Esophagus (tissue), 2 donors: Measurements from ENCODE around the gene DDRGK1. TPM values are rescaled to one million over a fixed set of nuclear protein-coding genes. Genes with fewer than 3 reads are reported as not detected.

ENCODE experiments used
- H3K27ac ChIP-seq, 2 donors: one replicate each; pipeline ENCODE4 v1.5.1; 2013; ENCODE audit warnings: low read depth in 2 of 2, mild to moderate bottlenecking in 2 of 2, inconsistent platforms in 1 of 2, low read length in 1 of 2, moderate library complexity in 1 of 2
- H3K27me3 ChIP-seq, 2 donors: one replicate each; pipeline ENCODE4 v1.6.1; 2013; ENCODE audit warnings: low read length in 2 of 2, control low read depth in 1 of 2, mild to moderate bottlenecking in 1 of 2; ENCODE audit not compliant: insufficient read depth in 2 of 2, control insufficient read depth in 1 of 2
- H3K36me3 ChIP-seq, 2 donors: one replicate each; pipeline ENCODE4 v1.6.1; 2013; ENCODE audit warnings: low read length in 1 of 2; ENCODE audit not compliant: control insufficient read depth in 2 of 2, insufficient read depth in 2 of 2
- H3K4me1 ChIP-seq, 2 donors: one replicate each; pipeline ENCODE4 v1.6.1; 2013; ENCODE audit warnings: low read length in 1 of 2; ENCODE audit not compliant: control insufficient read depth in 2 of 2, insufficient read depth in 2 of 2
- H3K4me3 ChIP-seq, 2 donors: one replicate each; pipeline ENCODE4 v1.5.1; 2013; ENCODE audit warnings: low read length in 2 of 2, mild to moderate bottlenecking in 2 of 2, low read depth in 1 of 2, moderate library complexity in 1 of 2
- H3K9me3 ChIP-seq, 2 donors: one replicate each; pipeline ENCODE4 v1.6.1; 2013; ENCODE audit warnings: mild to moderate bottlenecking in 2 of 2, low read depth in 1 of 2, low read length in 1 of 2, moderate library complexity in 1 of 2; ENCODE audit not compliant: control insufficient read depth in 2 of 2, insufficient read depth in 1 of 2
- WGBS, 2 donors: extraction: QIAGEN DNeasy Blood & Tissue Kit; methylation state at CpG; one replicate each; pipeline ENCODE4 v1.1.7; 2013; 5-methylcytosine and 5-hydroxymethylcytosine counted together
- polyA plus RNA-seq, 2 donors: library from polyadenylated mRNA; stranded (reverse); fragments of 200-250 nt; gene quantifications; one replicate each; pipeline ENCODE4 v1.2.3, GENCODE V29; 2013
- donor health status: healthy with polysubstance abuse.
- donor health status: Bipolar disorder and iron deficiency.

DDRGK1 gene
- polyA plus RNA-seq, 2 donors, result 24.0 to 45.8 TPM

DNA sequence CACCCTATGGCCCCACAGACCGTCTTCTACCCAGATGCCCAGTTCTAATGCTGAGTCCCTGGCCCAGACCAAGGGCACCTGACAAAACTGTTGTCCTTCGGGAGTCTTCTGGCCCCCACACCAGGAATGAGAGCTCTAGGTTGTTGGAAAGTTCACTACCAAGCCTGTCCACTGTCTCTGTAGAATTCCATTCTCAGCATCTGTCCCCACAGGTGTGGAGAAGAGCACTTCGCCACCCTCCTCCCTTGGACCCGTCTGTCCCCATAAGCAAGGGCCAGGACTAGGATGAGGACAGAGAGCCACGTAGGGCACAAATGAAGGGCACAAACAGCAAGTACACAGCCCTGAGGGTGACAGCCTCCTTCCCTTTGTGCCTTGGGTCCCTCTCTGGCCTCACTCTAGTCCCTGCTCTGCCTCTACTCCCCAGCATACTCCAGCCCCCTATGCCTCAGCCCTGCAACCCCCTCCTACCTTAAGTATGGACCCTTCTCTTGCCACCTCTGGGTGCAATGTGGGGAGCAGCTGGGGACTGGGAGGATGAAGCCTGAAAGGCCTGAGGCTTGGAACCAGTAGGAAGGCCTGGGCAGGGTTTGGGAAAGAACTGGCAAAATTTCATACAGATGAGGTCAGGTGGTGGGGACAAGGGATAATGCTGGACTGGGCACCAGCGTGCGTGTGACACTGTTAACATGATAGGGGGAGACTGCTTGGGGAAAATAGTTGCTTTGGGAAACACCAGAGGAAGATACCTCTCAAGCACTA is 35.5 kb downstream of the DDRGK1 start:
- Histone ChIP-seq H3K27ac (no peak overlapping the region), H3K4me3 (no peak overlapping the region), H3K9me3 (no peaks in the 10 kb centered on the region), H3K36me3 (no peaks in the 10 kb centered on the region), H3K4me1 (peaks cover 0 to 14% of the 10 kb centered on the region in 2 donors), H3K27me3 (peaks cover 0 to 3% of the 10 kb centered on the region in 2 donors)
- WGBS, 2 donors, result 75 to 81% methylated on average over 7 of the region's 7 CpGs

DNA sequence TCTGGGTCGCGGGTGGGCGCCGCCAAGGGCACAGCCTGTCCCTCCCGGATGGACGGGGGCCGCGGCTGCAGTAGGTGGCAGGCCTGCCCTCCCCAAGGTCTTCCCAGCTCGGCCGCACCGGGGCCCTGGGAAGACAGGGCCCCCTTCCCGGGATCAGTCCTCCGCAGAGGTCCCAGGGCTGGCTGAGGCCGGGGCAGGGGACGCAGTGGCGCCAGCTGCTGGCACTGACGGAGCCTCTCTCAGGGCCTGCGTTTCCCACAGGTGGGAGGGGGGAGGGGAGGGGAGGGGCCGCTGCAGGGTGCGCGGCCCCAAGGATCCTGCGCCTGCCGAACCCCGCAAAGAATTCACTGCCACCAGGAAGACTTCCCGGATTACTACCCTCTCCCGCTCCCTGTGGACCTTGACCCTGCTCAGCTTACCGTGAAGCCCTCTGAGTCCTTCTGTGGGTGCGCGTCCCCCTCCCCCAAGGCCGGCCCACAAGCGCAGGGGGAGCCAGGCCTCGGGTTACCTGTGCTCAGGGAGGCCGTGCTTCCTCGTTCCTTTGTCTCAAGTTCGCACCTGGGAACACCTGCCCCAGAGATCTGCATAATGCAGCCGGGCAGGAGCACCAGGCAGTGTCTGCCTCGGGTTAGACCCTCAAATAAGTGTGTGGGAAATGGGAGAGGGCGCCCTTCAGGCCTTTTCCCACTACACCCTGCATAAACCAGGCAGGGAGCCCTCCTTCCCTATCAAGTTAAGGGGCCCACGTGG is 36.2 kb downstream of the DDRGK1 start:
- Histone ChIP-seq H3K4me3 (peak overlapping the region in 1 of 2 donors; percentile 10), H3K4me1 (peaks cover 0 to 15% of the 10 kb centered on the region in 2 donors), H3K36me3 (no peaks in the 10 kb centered on the region), H3K27me3 (peaks cover 0 to 3% of the 10 kb centered on the region in 2 donors), H3K27ac (no peak overlapping the region), H3K9me3 (no peaks in the 10 kb centered on the region)
- 28 to 33% methylated on average over 25 to 39 of the region's 39 CpGs for WGBS, 2 donors

DNA sequence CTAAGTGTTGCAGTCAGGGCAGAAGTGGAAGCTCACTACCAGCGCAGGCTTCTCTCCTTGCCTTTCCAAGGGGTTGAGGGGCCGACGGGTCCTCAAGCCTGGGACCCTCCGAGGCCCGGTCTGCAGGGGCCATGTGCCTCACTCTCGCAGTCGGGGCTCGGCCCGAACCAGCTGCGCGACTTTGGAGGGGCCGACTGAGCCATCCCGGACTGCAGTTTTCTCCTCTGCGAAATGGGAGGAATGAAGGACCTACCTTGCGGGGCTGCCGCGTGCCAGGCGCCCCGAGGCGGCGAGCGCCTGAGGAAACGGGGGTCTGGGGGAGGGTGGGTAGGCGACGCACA is 36.8 kb downstream of the DDRGK1 start:
- Histone ChIP-seq H3K4me1 (peaks cover 0 to 13% of the 10 kb centered on the region in 2 donors), H3K4me3 (peak overlapping the region in 1 of 2 donors; percentile 10), H3K27me3 (peaks cover 0 to 3% of the 10 kb centered on the region in 2 donors), H3K27ac (no peak overlapping the region), H3K36me3 (no peaks in the 10 kb centered on the region), H3K9me3 (no peaks in the 10 kb centered on the region)
- 46 to 49% methylated on average over 25 of the region's 25 CpGs for WGBS, 2 donors

DNA sequence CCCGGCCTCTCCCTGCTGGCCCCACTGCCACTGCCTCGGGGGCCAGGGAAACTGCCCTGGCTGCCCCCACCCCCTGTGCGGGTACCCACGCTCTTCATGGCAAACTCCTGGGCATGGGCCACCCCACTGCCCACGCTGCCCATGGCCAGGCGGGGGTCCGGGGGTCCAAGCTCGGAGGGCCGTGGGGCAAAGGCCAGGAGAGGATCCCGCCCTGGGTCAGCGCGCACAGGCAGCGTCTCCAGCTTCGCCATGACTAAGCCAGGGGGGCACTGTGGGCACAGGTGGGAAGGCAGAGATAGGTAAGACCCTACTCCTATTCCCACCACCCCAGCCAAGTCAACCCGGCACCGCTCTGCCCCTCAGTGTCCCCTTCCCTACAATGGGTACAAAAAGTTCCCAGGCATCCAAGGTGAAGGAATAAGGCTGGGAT is 37.6 kb downstream of the DDRGK1 start:
- H3K27ac ChIP-seq, result no peak overlapping the region
- peaks cover 0 to 11% of the 10 kb centered on the region in 2 donors for H3K4me1 ChIP-seq
- no peak overlapping the region for H3K4me3 ChIP-seq
- no peaks in the 10 kb centered on the region for H3K36me3 ChIP-seq
- peaks cover 0 to 3% of the 10 kb centered on the region in 2 donors for H3K27me3 ChIP-seq
- H3K9me3 ChIP-seq, result no peaks in the 10 kb centered on the region
- WGBS, 2 donors, result 91 to 93% methylated on average over 16 of the region's 16 CpGs

DNA sequence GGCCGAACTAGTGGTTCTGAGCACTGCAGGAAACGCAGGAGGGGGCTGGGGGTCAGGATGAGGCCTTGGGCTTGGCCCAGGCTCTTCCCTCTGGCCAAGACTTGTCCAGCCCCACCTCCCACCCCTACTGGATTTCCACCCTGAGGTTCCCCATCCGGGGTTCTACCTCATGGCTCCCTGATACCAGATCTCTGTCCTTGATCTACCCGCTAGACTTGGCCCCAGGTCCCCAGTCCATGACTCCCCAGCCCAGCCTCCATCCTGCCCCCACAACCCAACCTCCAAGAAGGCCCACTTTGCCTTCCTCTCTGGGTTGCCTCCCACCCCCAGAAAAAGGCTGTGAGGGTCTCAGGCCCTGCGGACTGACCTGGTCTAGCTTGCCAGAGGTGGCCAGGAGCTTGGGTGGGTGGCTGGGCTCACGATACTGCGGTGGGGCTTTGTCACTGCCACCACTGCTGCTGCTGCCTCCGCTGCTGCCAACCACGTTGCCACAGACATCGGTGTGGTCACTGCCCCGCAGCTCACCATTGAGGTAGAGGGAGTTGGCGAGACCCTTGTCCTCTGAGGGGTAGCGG is 38.1 kb downstream of the DDRGK1 start:
- WGBS, 2 donors, result 86 to 92% methylated on average over 13 of the region's 13 CpGs
- Histone ChIP-seq H3K36me3 (no peaks in the 10 kb centered on the region), H3K9me3 (no peaks in the 10 kb centered on the region), H3K4me3 (no peak overlapping the region), H3K27me3 (peaks cover 0 to 3% of the 10 kb centered on the region in 2 donors), H3K27ac (no peak overlapping the region), H3K4me1 (peaks cover 0 to 9% of the 10 kb centered on the region in 2 donors)

DNA sequence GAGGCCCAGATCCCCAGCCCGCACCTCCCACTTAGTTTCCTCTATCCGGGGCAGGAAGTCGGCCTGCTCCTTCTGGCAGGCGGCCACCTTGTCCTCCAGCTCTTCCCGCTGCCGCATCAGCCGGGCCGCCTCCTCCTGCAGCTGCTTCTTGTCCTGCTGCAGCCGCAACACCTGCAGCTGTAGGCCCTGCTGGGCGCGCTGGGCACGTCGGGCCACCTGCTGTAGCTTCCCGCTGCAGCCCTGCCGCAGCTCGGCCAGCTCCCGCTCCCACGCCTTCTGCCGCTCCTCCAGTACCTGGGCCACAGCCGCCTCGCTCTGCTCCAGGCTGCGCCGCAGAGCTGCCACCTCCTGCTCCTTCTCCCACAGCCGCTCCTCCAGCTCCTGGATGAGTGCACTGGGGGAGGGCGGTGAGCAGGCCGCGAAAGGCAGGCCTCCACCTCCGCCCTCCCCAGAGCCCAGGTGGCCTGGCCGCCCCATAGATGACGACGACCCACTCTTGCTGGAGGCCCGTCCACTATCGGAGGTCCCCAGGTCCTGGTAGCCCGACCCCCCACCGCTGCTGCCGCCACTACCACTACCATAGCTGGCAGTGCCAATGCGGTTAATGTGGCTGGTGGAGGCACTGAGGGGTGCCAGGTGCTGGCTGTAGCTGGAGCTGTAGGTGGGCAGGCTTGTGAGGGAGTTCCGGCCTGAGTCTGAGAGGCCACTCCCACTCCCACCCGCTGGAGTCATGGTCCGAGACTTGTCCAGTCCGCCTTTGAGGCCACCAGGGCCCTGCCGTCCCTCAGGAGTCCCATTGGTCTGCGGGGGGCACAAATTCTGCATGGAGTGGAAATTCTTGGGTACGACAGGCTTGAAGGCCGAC is 38.8 kb downstream of the DDRGK1 start:
- H3K27ac ChIP-seq, result no peak overlapping the region
- H3K27me3 ChIP-seq, result peaks cover 0 to 3% of the 10 kb centered on the region in 2 donors
- no peak overlapping the region for H3K4me3 ChIP-seq
- peaks cover 0 to 9% of the 10 kb centered on the region in 2 donors for H3K4me1 ChIP-seq
- H3K36me3 ChIP-seq, result no peaks in the 10 kb centered on the region
- no peaks in the 10 kb centered on the region for H3K9me3 ChIP-seq
- 69 to 76% methylated on average over 39 to 45 of the region's 45 CpGs for WGBS, 2 donors

DNA sequence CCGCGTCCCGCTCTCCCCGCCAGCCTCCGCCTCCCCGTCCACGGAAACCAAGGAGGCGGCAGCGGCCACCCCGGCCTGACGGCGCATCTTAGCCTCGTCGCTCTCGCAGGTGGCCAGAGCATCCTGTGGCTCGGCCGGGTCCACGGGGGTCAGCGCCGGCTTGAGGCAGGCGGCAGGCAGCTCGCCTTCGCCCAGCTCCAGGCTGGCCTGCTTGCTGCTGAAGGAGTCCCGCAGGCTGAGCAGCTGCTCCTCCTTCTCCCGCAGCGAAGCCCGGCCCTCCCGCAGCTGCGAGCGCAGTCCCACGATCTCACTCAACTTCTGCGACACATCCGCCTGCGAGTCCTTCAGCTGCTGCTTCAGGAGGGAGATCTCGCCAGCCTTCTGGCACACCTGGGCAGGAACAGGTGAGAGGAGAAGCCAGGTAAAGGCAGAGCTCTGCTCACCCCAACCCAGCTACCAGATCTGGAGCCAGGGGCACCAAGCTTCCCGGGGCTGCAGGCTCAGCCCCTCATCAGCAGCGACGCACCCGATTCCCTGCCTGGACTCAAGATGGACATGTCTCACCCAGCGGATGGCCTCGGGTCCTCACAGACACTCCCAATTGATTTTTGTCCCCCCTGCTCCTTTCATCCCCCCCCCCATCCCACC is 39.6 kb downstream of the DDRGK1 start:
- peaks cover 0 to 9% of the 10 kb centered on the region in 2 donors for H3K4me1 ChIP-seq
- H3K36me3 ChIP-seq, result no peaks in the 10 kb centered on the region
- 83 to 87% methylated on average over 37 to 41 of the region's 41 CpGs for WGBS, 2 donors
- H3K9me3 ChIP-seq, result no peaks in the 10 kb centered on the region
- peaks cover 0 to 3% of the 10 kb centered on the region in 2 donors for H3K27me3 ChIP-seq
- no peak overlapping the region for H3K27ac ChIP-seq
- H3K4me3 ChIP-seq, result no peak overlapping the region

DNA sequence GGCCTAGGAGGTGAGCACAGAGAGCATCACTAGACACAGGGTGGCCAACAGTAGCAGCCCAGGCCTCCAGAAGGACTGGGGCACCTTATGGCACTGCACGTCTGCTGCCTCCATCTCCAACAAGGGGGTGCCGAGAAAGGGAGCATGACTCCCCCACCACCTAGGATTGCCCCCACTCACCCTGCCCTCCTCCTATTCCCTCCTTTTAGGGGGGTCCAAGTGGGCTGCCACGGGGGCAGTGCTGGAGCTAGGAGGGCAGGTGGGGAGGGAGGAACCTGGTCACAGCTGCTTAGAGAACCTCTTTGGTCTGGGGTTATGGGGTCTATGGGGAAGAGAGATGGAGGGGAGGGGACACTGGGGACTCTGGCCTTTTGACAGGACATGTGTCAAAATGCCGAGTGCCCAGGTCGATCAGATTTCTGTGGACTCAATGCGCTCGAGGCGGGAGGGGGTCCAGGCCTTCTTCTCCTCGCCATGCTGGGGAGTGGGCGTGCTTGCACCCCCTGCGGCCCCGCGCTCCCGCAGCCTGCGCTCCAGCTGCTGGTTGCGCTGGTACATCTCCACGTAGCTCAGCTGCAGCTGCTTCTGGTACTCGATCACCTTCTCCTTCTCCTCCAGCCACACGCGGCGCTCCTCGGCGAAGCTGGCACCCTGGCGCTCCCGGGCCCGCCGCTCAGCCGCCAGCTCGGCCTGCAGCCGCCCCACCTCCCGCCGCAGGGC is 40.3 kb downstream of the DDRGK1 start:
- Histone ChIP-seq H3K36me3 (no peaks in the 10 kb centered on the region), H3K27ac (no peak overlapping the region), H3K4me1 (peaks cover 0 to 9% of the 10 kb centered on the region in 2 donors), H3K27me3 (peaks cover 0 to 3% of the 10 kb centered on the region in 2 donors), H3K9me3 (no peaks in the 10 kb centered on the region), H3K4me3 (no peak overlapping the region)
- WGBS, 2 donors, result 79 to 89% methylated on average over 24 to 32 of the region's 32 CpGs
